ENCODE results near the gene NR1H4. TPM values are rescaled to one million over a fixed set of nuclear protein-coding genes. Genes with fewer than 3 reads are reported as not detected.
"Not testable (repeated sequence)": the region's sequence is repeated elsewhere in the genome, so short reads cannot be mapped to it uniquely, and the experiment has no call there.

NR1H4 gene
- total and polyA plus RNA-seq, 4 donors, result 33.5 to 106 (median 55.0) TPM

DNA sequence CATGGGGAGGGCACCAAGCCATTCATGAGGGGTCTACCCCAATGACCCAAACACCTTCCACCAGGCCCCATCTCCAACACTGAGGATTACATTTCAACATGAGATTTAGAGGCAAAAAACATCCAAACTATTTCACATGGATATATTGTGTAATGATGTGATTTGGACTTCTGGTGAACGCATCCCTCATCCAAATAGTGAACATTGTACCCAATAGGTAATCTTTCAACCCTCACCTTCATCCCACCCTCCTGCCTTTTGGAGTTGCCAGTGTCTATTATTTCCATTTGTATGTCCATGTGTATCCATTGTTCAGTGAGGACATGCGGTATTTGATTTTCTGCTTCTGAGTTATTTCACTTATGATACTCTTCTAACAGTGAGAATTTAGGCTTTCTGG is 83.7 kb downstream of the NR1H4 start:
- TF ChIP-seq JUND (IDR thresholded peaks at IDR 0.05), result peak in 1 of 2 donors; percentile 41
- peak; percentile 47 for TF ChIP-seq FOXA2 (IDR thresholded peaks at IDR 0.05)
- TF ChIP-seq HNF4G (IDR thresholded peaks at IDR 0.05), result peak; percentile 32
- no peak for TF ChIP-seq REST (IDR thresholded peaks at IDR 0.05)
- TF ChIP-seq FOXA1 (IDR thresholded peaks at IDR 0.05), result no peak
- TF ChIP-seq RXRA (IDR thresholded peaks at IDR 0.05), result peak; percentile 63 to 81
- no peak for TF ChIP-seq YY1 (IDR thresholded peaks at IDR 0.05)
- peak; percentile 47 for TF ChIP-seq SP1 (IDR thresholded peaks at IDR 0.05)
- TF ChIP-seq RAD21 (IDR thresholded peaks at IDR 0.05), result no peak
- TF ChIP-seq ATF3 (IDR thresholded peaks at IDR 0.05), result no peak
- TF ChIP-seq, protein P1, sequence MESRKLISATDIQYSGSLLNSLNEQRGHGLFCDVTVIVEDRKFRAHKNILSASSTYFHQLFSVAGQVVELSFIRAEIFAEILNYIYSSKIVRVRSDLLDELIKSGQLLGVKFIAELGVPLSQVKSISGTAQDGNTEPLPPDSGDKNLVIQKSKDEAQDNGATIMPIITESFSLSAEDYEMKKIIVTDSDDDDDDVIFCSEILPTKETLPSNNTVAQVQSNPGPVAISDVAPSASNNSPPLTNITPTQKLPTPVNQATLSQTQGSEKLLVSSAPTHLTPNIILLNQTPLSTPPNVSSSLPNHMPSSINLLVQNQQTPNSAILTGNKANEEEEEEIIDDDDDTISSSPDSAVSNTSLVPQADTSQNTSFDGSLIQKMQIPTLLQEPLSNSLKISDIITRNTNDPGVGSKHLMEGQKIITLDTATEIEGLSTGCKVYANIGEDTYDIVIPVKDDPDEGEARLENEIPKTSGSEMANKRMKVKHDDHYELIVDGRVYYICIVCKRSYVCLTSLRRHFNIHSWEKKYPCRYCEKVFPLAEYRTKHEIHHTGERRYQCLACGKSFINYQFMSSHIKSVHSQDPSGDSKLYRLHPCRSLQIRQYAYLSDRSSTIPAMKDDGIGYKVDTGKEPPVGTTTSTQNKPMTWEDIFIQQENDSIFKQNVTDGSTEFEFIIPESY (IDR thresholded peaks at IDR 0.05), result no peak
- peak; percentile 85 to 88 for TF ChIP-seq HNF4A (conservative IDR thresholded peaks at IDR 0.05)
- no peak for TF ChIP-seq NR2F2 (IDR thresholded peaks at IDR 0.05)
- TF ChIP-seq, protein P2, sequence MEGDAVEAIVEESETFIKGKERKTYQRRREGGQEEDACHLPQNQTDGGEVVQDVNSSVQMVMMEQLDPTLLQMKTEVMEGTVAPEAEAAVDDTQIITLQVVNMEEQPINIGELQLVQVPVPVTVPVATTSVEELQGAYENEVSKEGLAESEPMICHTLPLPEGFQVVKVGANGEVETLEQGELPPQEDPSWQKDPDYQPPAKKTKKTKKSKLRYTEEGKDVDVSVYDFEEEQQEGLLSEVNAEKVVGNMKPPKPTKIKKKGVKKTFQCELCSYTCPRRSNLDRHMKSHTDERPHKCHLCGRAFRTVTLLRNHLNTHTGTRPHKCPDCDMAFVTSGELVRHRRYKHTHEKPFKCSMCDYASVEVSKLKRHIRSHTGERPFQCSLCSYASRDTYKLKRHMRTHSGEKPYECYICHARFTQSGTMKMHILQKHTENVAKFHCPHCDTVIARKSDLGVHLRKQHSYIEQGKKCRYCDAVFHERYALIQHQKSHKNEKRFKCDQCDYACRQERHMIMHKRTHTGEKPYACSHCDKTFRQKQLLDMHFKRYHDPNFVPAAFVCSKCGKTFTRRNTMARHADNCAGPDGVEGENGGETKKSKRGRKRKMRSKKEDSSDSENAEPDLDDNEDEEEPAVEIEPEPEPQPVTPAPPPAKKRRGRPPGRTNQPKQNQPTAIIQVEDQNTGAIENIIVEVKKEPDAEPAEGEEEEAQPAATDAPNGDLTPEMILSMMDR (IDR thresholded peaks at IDR 0.05; ENCODE audit: low read depth, low read length, missing input control), result no peak
- no peak for TF ChIP-seq TAF1 (conservative IDR thresholded peaks at IDR 0.05)
- TF ChIP-seq, protein P3, sequence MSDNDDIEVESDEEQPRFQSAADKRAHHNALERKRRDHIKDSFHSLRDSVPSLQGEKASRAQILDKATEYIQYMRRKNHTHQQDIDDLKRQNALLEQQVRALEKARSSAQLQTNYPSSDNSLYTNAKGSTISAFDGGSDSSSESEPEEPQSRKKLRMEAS (IDR thresholded peaks at IDR 0.05), result peak; percentile 35
- TF ChIP-seq GABPA (IDR thresholded peaks at IDR 0.05 in 1 of 2, conservative IDR thresholded peaks at IDR 0.05 in 1 of 2), result no peak
- TF ChIP-seq EGR1 (IDR thresholded peaks at IDR 0.05; ENCODE audit: low read depth in 2 of 2), result no peak
- no peak for DNase-seq (ENCODE audit: low spot score)
- Histone ChIP-seq H3K36me3 (ENCODE audit: control insufficient read depth in 4 of 4, insufficient read depth in 3 of 4, low read depth in 1 of 4, low read length in 3 of 4) (peaks cover 5 to 22% (median 12%) of the 10 kb centered on the region in 4 donors), H3K9ac (ENCODE audit: low read depth in 1 of 2, low read length in 2 of 2) (no peak overlapping the region), H3K4me3 (ENCODE audit: low read depth in 1 of 3, low read length in 3 of 3) (no peak overlapping the region), H3K4me1 (ENCODE audit: control insufficient read depth in 4 of 4, insufficient read depth in 4 of 4, low read length in 3 of 4) (peaks cover 0 to 44% (median 42%) of the 10 kb centered on the region in 4 donors), H3K9me3 (ENCODE audit: control insufficient read depth in 4 of 4, low read length in 3 of 4) (no peaks in the 10 kb centered on the region), H3K27ac (ENCODE audit: low read depth in 1 of 2, low read length in 2 of 2) (no peak overlapping the region), H3K27me3 (ENCODE audit: control insufficient read depth in 4 of 4, insufficient read depth in 4 of 4, low read length in 3 of 4) (no peaks in the 10 kb centered on the region)
- 63% methylated on average over 2 of the region's 2 CpGs for WGBS

GRCh38 chr12:100559261-100559660 is 85.6 kb downstream of the NR1H4 start:
- not testable (repeated sequence) for H3K4me3 ChIP-seq (ENCODE audit: low read depth in 1 of 3, low read length in 3 of 3); H3K9me3 ChIP-seq (ENCODE audit: control insufficient read depth in 4 of 4, low read length in 3 of 4); H3K27ac ChIP-seq (ENCODE audit: low read depth in 1 of 2, low read length in 2 of 2); H3K9ac ChIP-seq (ENCODE audit: low read depth in 1 of 2, low read length in 2 of 2); H3K27me3 ChIP-seq (ENCODE audit: control insufficient read depth in 4 of 4, insufficient read depth in 4 of 4, low read length in 3 of 4); DNase-seq (ENCODE audit: low spot score)
- H3K36me3 ChIP-seq (ENCODE audit: control insufficient read depth in 4 of 4, insufficient read depth in 3 of 4, low read depth in 1 of 4, low read length in 3 of 4), result peaks cover 3 to 28% (median 14%) of the 10 kb centered on the region in 4 donors
- H3K4me1 ChIP-seq (ENCODE audit: control insufficient read depth in 4 of 4, insufficient read depth in 4 of 4, low read length in 3 of 4), result peaks cover 0 to 31% (median 27%) of the 10 kb centered on the region in 4 donors
- WGBS, result 97% methylated on average over 21 of the region's 21 CpGs
